ENCODE results near the gene DENND2D. TPM values are rescaled to one million over a fixed set of nuclear protein-coding genes. Genes with fewer than 3 reads are reported as not detected.

Gene DENND2D
- total and polyA plus RNA-seq, 9 of the 15 experiments (the other 6 are each of a cell fraction or from before 2014, with no cell fraction given), result 0.08 to 0.44 (median 0.13) TPM; not detected in 6

DNA sequence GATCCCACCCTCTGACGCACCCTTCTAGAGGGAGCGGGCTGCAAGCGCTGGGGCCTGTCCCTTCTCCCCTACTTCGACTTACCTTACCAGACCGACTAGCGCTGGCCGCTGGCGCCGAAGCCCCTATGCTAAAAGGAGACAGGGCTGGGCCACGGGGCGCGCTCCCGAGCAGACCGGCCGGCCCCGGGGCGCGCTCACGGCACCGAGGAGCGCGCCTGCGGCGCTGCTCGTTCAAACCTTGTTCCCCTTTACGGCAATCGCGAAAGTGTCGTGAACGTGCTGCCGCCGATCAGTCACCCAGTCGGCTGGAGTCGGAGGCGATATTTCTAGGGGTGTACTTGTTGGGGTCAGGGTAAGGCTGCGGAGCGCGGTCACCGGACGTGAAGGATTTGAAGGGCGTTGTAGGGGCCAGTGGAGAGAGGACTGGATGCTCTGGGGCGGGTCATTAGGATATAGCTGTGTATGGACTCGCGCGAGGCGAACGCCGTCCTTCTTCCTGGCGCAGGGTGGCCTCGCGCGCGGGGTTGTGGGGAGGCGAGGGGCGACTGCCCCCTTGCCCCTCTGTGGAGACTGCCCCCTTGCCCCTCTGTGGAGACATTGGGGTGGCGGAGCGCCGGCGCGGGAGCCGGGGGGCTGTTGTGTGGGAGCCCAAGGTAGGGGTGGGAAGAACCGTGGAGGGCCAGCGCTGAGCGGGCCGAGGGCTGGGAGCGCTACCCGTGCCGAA is 60.3 kb downstream of the DENND2D start, which contains the start of the genes CEPT1 and DRAM2 (continued):
- no peak for TF ChIP-seq MTA1 (IDR thresholded peaks at IDR 0.05; ENCODE audit: borderline replicate concordance)
- no peak for TF ChIP-seq KAT2B (IDR thresholded peaks at IDR 0.05; ENCODE audit: low read depth, low read length)
- no peak for TF ChIP-seq TAF15 (IDR thresholded peaks at IDR 0.05; ENCODE audit: low read depth, low read length)
- peak; percentile 33 to 47 for TF ChIP-seq MAZ (CRISPR knock-in tag; conservative IDR thresholded peaks at IDR 0.05 in 1 of 2, IDR thresholded peaks at IDR 0.05 in 1 of 2)
- TF ChIP-seq, protein P1, sequence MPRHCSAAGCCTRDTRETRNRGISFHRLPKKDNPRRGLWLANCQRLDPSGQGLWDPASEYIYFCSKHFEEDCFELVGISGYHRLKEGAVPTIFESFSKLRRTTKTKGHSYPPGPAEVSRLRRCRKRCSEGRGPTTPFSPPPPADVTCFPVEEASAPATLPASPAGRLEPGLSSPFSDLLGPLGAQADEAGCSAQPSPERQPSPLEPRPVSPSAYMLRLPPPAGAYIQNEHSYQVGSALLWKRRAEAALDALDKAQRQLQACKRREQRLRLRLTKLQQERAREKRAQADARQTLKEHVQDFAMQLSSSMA (CRISPR knock-in tag; IDR thresholded peaks at IDR 0.05), result 0 out of 2 replicates have a peak, but pooled peaks have one; percentile 31
- TF ChIP-seq MCM2 (IDR thresholded peaks at IDR 0.05; ENCODE audit: low read depth), result no peak
- TF ChIP-seq NEUROD1 (IDR thresholded peaks at IDR 0.05; ENCODE audit: borderline replicate concordance, low read depth, low read length, partially characterized antibody), result no peak
- TF ChIP-seq CC2D1A (IDR thresholded peaks at IDR 0.05), result no peak
- TF ChIP-seq ZNF589 (CRISPR knock-in tag; IDR thresholded peaks at IDR 0.05; ENCODE audit: low read depth), result peak; percentile 81; the same call in 1 of the 2 replicates
- TF ChIP-seq, protein P2, sequence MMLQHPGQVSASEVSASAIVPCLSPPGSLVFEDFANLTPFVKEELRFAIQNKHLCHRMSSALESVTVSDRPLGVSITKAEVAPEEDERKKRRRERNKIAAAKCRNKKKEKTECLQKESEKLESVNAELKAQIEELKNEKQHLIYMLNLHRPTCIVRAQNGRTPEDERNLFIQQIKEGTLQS (IDR thresholded peaks at IDR 0.05), result no peak
- TF ChIP-seq, protein P2 (CRISPR knock-in tag; conservative IDR thresholded peaks at IDR 0.05), result no peak
- TF ChIP-seq ELF2 (CRISPR knock-in tag; IDR thresholded peaks at IDR 0.05), result no peak
- no peak for TF ChIP-seq HIVEP1 (CRISPR knock-in tag; IDR thresholded peaks at IDR 0.05)
- no peak; the same call in 1 of the 2 replicates for TF ChIP-seq CREB1 (IDR thresholded peaks at IDR 0.05)
- TF ChIP-seq CREB1 (CRISPR knock-in tag; IDR thresholded peaks at IDR 0.05), result no peak
- no peak for TF ChIP-seq SRSF3 (IDR thresholded peaks at IDR 0.05; ENCODE audit: insufficient read depth, low read length)
- TF ChIP-seq, protein P3, sequence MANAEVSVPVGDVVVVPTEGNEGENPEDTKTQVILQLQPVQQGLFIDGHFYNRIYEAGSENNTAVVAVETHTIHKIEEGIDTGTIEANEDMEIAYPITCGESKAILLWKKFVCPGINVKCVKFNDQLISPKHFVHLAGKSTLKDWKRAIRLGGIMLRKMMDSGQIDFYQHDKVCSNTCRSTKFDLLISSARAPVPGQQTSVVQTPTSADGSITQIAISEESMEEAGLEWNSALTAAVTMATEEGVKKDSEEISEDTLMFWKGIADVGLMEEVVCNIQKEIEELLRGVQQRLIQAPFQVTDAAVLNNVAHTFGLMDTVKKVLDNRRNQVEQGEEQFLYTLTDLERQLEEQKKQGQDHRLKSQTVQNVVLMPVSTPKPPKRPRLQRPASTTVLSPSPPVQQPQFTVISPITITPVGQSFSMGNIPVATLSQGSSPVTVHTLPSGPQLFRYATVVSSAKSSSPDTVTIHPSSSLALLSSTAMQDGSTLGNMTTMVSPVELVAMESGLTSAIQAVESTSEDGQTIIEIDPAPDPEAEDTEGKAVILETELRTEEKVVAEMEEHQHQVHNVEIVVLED (CRISPR knock-in tag; IDR thresholded peaks at IDR 0.05), result peak; percentile 51; the same call in 1 of the 2 replicates
- TF ChIP-seq POLR2G (IDR thresholded peaks at IDR 0.05; ENCODE audit: low read depth, low read length), result peak; percentile 97
- peak; percentile 52; the same call in 1 of the 2 replicates for TF ChIP-seq BRD4 (IDR thresholded peaks at IDR 0.05)
- TF ChIP-seq CEBPB (tag; IDR thresholded peaks at IDR 0.05), result no peak
- TF ChIP-seq STAG1 (CRISPR knock-in tag; IDR thresholded peaks at IDR 0.05; ENCODE audit: borderline replicate concordance), result no peak
- peak; percentile 87 for TF ChIP-seq ZFX (CRISPR knock-in tag; IDR thresholded peaks at IDR 0.05)
- no peak for TF ChIP-seq EP300 (IDR thresholded peaks at IDR 0.05; ENCODE audit: low read length)
- peak; percentile 93 for TF ChIP-seq PML (IDR thresholded peaks at IDR 0.05; ENCODE audit: low read length)
- peak; percentile 87 for TF ChIP-seq HMGN3 (IDR thresholded peaks at IDR 0.05; ENCODE audit: borderline replicate concordance, extremely low read depth, insufficient read length, low read depth, low read length)
- TF ChIP-seq ZNF197 (CRISPR knock-in tag; IDR thresholded peaks at IDR 0.05; ENCODE audit: low read depth), result 0 out of 2 replicates have a peak, but pooled peaks have one; percentile 74

All from K562 (cell line).